Activated naive CD4-positive, alpha-beta T cell treated with anti-CD3 and anti-CD28 coated beads for 36 hours (primary cell): ENCODE measurements around the gene RUNX1. TPM values are rescaled to one million over a fixed set of nuclear protein-coding genes. Genes with fewer than 3 reads are reported as not detected.

Experiments used
- CTCF ChIA-PET: fragments of 350-600 bp; sonication (Branson Sonifier 250); formaldehyde crosslinking; loops from one replicate; lab custom pipeline; 2021; ENCODE audit warnings: antibody characterized with exemption; lab: Charles Lee
- DNase-seq: peaks from one replicate; pipeline ENCODE4 v3.0.0-alpha.2; 2020
- H3K27ac Mint-ChIP-seq: one replicate; pipeline ENCODE4 v1.8.0; 2021; ENCODE audit warnings: mild to moderate bottlenecking, mixed read lengths
- H3K27me3 Mint-ChIP-seq: one replicate; pipeline ENCODE4 v1.8.0; 2021; ENCODE audit warnings: low read depth, mixed read lengths
- H3K36me3 Mint-ChIP-seq: one replicate; pipeline ENCODE4 v1.8.0; 2021; ENCODE audit warnings: low read depth, mixed read lengths
- H3K4me1 Mint-ChIP-seq: one replicate; pipeline ENCODE4 v1.8.0; 2021; ENCODE audit warnings: low read depth, mixed read lengths
- H3K4me3 Mint-ChIP-seq: one replicate; pipeline ENCODE4 v1.8.0; 2021; ENCODE audit warnings: mild to moderate bottlenecking, moderate library complexity, mixed read lengths
- H3K9me3 Mint-ChIP-seq: one replicate; pipeline ENCODE4 v1.8.0; 2021; ENCODE audit warnings: mixed read lengths
- intact Hi-C: fragments of 100-400 bp; cut with micrococcal nuclease; formaldehyde crosslinking; loops from one replicate; pipeline ENCODE4 v1.15.1; 2023
- total RNA-seq, 2 experiments: library from RNA; stranded (reverse); gene quantifications; one replicate each; pipeline ENCODE4 v1.2.3, GENCODE V29; 2021

RUNX1 gene
- total RNA-seq, 2 experiments from 2014 or later: 36.9 to 41.0 TPM

GRCh38 chr21:34761758-34762330 is 287.3 kb downstream of the RUNX1 start:
- no peaks in the 10 kb centered on the region for H3K36me3 Mint-ChIP-seq
- CTCF ChIA-PET: interaction anchor here (0.6 to 1.7 kb wide), 5 partner anchors 16 to 678 kb away, joined by 3 to 9 read pairs (median 4); no protein-coding TSS in a partner anchor
- no peaks in the 10 kb centered on the region for H3K9me3 Mint-ChIP-seq
- no peak overlapping the region for H3K27ac Mint-ChIP-seq
- no peaks in the 10 kb centered on the region for H3K4me1 Mint-ChIP-seq
- no peak for DNase-seq
- H3K4me3 Mint-ChIP-seq: no peak overlapping the region
- intact Hi-C loops: no loop called here
- H3K27me3 Mint-ChIP-seq: no peaks in the 10 kb centered on the region

GRCh38 chr21:34754690-34755647 is 294.1 kb downstream of the RUNX1 start:
- Mint-ChIP-seq H3K27ac (no peak overlapping the region), H3K4me1 (no peaks in the 10 kb centered on the region), H3K36me3 (no peaks in the 10 kb centered on the region), H3K27me3 (peaks cover 13% of the 10 kb centered on the region), H3K4me3 (no peak overlapping the region), H3K9me3 (no peaks in the 10 kb centered on the region)
- CTCF ChIA-PET: interaction anchor here (0.6 to 0.9 kb wide), 3 partner anchors 9 to 935 kb away, joined by 3 to 4 read pairs (median 4); no protein-coding TSS in a partner anchor
- intact Hi-C loops: no loop called here
- no peak for DNase-seq

- H3K4me3 Mint-ChIP-seq: no peak overlapping the region
- CTCF ChIA-PET: interaction anchor here (1.0 kb wide), 1 partner anchor 867 kb away, joined by 3 read pairs; no protein-coding TSS in a partner anchor
- intact Hi-C loops: loop anchor here (5.0 to 10.0 kb wide), 2 partner anchors 236 to 303 kb away; no protein-coding TSS in a partner anchor
- H3K36me3 Mint-ChIP-seq: no peaks in the 10 kb centered on the region
- no peak for DNase-seq
- H3K27ac Mint-ChIP-seq: no peak overlapping the region
- H3K9me3 Mint-ChIP-seq: no peaks in the 10 kb centered on the region
- peaks cover 8% of the 10 kb centered on the region for H3K27me3 Mint-ChIP-seq
- peaks cover 4% of the 10 kb centered on the region for H3K4me1 Mint-ChIP-seq
Observed at GRCh38 chr21:34748862-34749261, 300.2 kb downstream of the RUNX1 start.

- no peaks in the 10 kb centered on the region for H3K36me3 Mint-ChIP-seq
- peak overlapping the region; percentile 47 for H3K4me3 Mint-ChIP-seq
Observed at GRCh38 chr21:34745557-34746255, 303.4 kb downstream of the RUNX1 start.

GRCh38 chr21:34744801-34745200 is 304.3 kb downstream of the RUNX1 start:
- no peak for DNase-seq
- CTCF ChIA-PET: interaction anchor here (0.7 to 2.5 kb wide), 16 partner anchors 12 to 1315 kb away, joined by 3 to 22 read pairs (median 4); no protein-coding TSS in a partner anchor
- intact Hi-C loops: loop anchor here (1.0 to 10.0 kb wide), 8 partner anchors 52 to 1284 kb away; no protein-coding TSS in a partner anchor
- peaks cover 4% of the 10 kb centered on the region for H3K4me1 Mint-ChIP-seq
- H3K4me3 Mint-ChIP-seq: no peak overlapping the region
- H3K9me3 Mint-ChIP-seq: no peaks in the 10 kb centered on the region
- no peaks in the 10 kb centered on the region for H3K27me3 Mint-ChIP-seq
- no peaks in the 10 kb centered on the region for H3K36me3 Mint-ChIP-seq
- H3K27ac Mint-ChIP-seq: no peak overlapping the region

More at GRCh38 chr21:34745557-34746255, 303.4 kb downstream of the RUNX1 start:
- peak; percentile 74 for DNase-seq
- Mint-ChIP-seq H3K27ac (peak overlapping the region; percentile 54), H3K27me3 (no peaks in the 10 kb centered on the region), H3K9me3 (no peaks in the 10 kb centered on the region), H3K4me1 (peaks cover 4% of the 10 kb centered on the region)
- intact Hi-C loops: loop anchor here (1.0 to 10.0 kb wide), 8 partner anchors 53 to 1283 kb away; no protein-coding TSS in a partner anchor
- CTCF ChIA-PET: interaction anchor here (0.6 to 2.5 kb wide), 39 partner anchors 9 to 1314 kb away, joined by 3 to 22 read pairs (median 4); no protein-coding TSS in a partner anchor

GRCh38 chr21:34743831-34744230 is 305.3 kb downstream of the RUNX1 start:
- no peak for DNase-seq
- H3K36me3 Mint-ChIP-seq: no peaks in the 10 kb centered on the region
- CTCF ChIA-PET: interaction anchor here (0.6 to 2.5 kb wide), 5 partner anchors 19 to 1284 kb away, joined by 3 to 22 read pairs (median 4); no protein-coding TSS in a partner anchor
- H3K27ac Mint-ChIP-seq: no peak overlapping the region
- no peak overlapping the region for H3K4me3 Mint-ChIP-seq
- no peaks in the 10 kb centered on the region for H3K27me3 Mint-ChIP-seq
- intact Hi-C loops: loop anchor here (2.0 to 10.0 kb wide), 4 partner anchors 51 to 1285 kb away; no protein-coding TSS in a partner anchor
- peaks cover 4% of the 10 kb centered on the region for H3K4me1 Mint-ChIP-seq
- no peaks in the 10 kb centered on the region for H3K9me3 Mint-ChIP-seq

- peaks cover 4% of the 10 kb centered on the region for H3K4me1 Mint-ChIP-seq
- no peak for DNase-seq
- H3K27me3 Mint-ChIP-seq: no peaks in the 10 kb centered on the region
- no peak overlapping the region for H3K27ac Mint-ChIP-seq
- intact Hi-C loops: loop anchor here (10.0 kb wide), 1 partner anchor 242 kb away; no protein-coding TSS in a partner anchor
- no peak overlapping the region for H3K4me3 Mint-ChIP-seq
- no peaks in the 10 kb centered on the region for H3K9me3 Mint-ChIP-seq
- CTCF ChIA-PET: interaction anchor here (0.6 to 1.7 kb wide), 3 partner anchors 19 to 1284 kb away, joined by 3 to 11 read pairs (median 4); no protein-coding TSS in a partner anchor
- H3K36me3 Mint-ChIP-seq: no peaks in the 10 kb centered on the region
Observed at GRCh38 chr21:34743285-34743684, 305.8 kb downstream of the RUNX1 start.

GRCh38 chr21:34740198-34740597 is 308.9 kb downstream of the RUNX1 start:
- H3K9me3 Mint-ChIP-seq: no peaks in the 10 kb centered on the region
- no peak overlapping the region for H3K4me3 Mint-ChIP-seq
- no peaks in the 10 kb centered on the region for H3K4me1 Mint-ChIP-seq
- no peaks in the 10 kb centered on the region for H3K27me3 Mint-ChIP-seq
- no peak overlapping the region for H3K27ac Mint-ChIP-seq
- no peak for DNase-seq
- intact Hi-C loops: loop anchor here (10.0 kb wide), 1 partner anchor 245 kb away; no protein-coding TSS in a partner anchor
- CTCF ChIA-PET: no interaction called here
- H3K36me3 Mint-ChIP-seq: no peaks in the 10 kb centered on the region
